Spleen (tissue), 7 donors: ENCODE measurements around the gene SDK1.

Source experiments
- CTCF ChIP-seq, 11 experiments: fragments of 200-600 bp in 7 of 11; fragments of 450-650 bp in 4 of 11; sonication (generic) in 4 of 11; IDR thresholded peaks in 8 of 11; conservative IDR thresholded peaks in 3 of 11; 1 replicate in 7 of 11; 2 replicates in 4 of 11; pipeline versions ENCODE4 v1.4.0 to v1.8.0; 2016 to 2021; ENCODE audit warnings: antibody characterized with exemption in 11 of 11, inconsistent platforms in 4 of 11, mild to moderate bottlenecking in 1 of 11
- POLR2A ChIP-seq, 3 donors: fragments of 450-650 bp; IDR thresholded peaks; one replicate each; pipeline ENCODE4 v1.5.1; 2017; ENCODE audit warnings: antibody characterized with exemption in 3 of 3, mild to moderate bottlenecking in 1 of 3
- POLR2AphosphoS5 ChIP-seq, 3 donors: sonication (generic); formaldehyde crosslinking; IDR thresholded peaks; one replicate each; pipeline ENCODE4 v1.5.1; 2017; ENCODE audit warnings: antibody characterized with exemption in 3 of 3
- donor health status: DM: no; HTN: no; CAD: no; lungs with moderate emphysema.
- donor health status: DM: no; HTN: no; CAD: no.
- donor health status: DM: no; HTN: no; CAD: no.

- no peak for TF ChIP-seq CTCF (IDR thresholded peaks at IDR 0.05 in 8 of 11, conservative IDR thresholded peaks at IDR 0.05 in 3 of 11)
- TF ChIP-seq POLR2AphosphoS5 (IDR thresholded peaks at IDR 0.05), result peak in 1 of 3 donors; percentile 44
- no peak for TF ChIP-seq POLR2A (IDR thresholded peaks at IDR 0.05)
These were observed 810.1 kb downstream of the SDK1 start for GRCh38 chr7:4111166-4111565.
